HepG2 (cell line): ENCODE results near the gene RINL. TPM values are rescaled to one million over a fixed set of nuclear protein-coding genes. Genes with fewer than 3 reads are reported as not detected.

Experiments used
- ARNTL ChIP-seq: sonication (generic); formaldehyde crosslinking; IDR thresholded peaks from 2 replicates; pipeline ENCODE4 v1.4.0; 2020; ENCODE audit warnings: mild to moderate bottlenecking, missing genetic modification reagents
- CCAR2 ChIP-seq: fragments of 200-400 bp; formaldehyde crosslinking; optimal IDR thresholded peaks from 2 replicates; pipeline ENCODE3; 2018; ENCODE audit warnings: low read depth, mild to moderate bottlenecking, low read length, moderate library complexity
- HOXA9 ChIP-seq: sonication (generic); formaldehyde crosslinking; IDR thresholded peaks from 2 replicates; pipeline ENCODE4 v1.8.1; 2022; ENCODE audit warnings: missing genetic modification reagents, mild to moderate bottlenecking, moderate library complexity, borderline replicate concordance
- MLLT10 ChIP-seq: sonication (generic); formaldehyde crosslinking; IDR thresholded peaks from 2 replicates; pipeline ENCODE4 v1.4.0; 2020; ENCODE audit warnings: missing genetic modification reagents
- MYNN ChIP-seq: sonication (generic); formaldehyde crosslinking; IDR thresholded peaks from 2 replicates; pipeline ENCODE4 v1.4.0; 2020; ENCODE audit warnings: mild to moderate bottlenecking, low read depth, missing genetic modification reagents
- NCOA2 ChIP-seq: sonication (generic); formaldehyde crosslinking; IDR thresholded peaks from 2 replicates; pipeline ENCODE4 v1.8.0; 2022; ENCODE audit warnings: inconsistent platforms
- NR2C2 ChIP-seq: sonication (generic); formaldehyde crosslinking; IDR thresholded peaks from 2 replicates; pipeline ENCODE4 v1.4.0; 2020; ENCODE audit warnings: missing genetic modification reagents, mild to moderate bottlenecking, moderate library complexity, borderline replicate concordance
- PCBP1 ChIP-seq: fragments of 200-400 bp; formaldehyde crosslinking; IDR thresholded peaks from 2 replicates; pipeline ENCODE4 v1.6.1; 2017; ENCODE audit warnings: mild to moderate bottlenecking, low read depth, low read length, borderline replicate concordance
- PTBP1 ChIP-seq: fragments of 200-400 bp; formaldehyde crosslinking; IDR thresholded peaks from 2 replicates; pipeline ENCODE4 v1.6.1; 2018; ENCODE audit warnings: low read length, low read depth; ENCODE audit not compliant: poor library complexity, severe bottlenecking
- RAD21 ChIP-seq: fragments of 450-650 bp; formaldehyde crosslinking; IDR thresholded peaks from 2 replicates; pipeline ENCODE4 v1.5.0; 2020; ENCODE audit warnings: mild to moderate bottlenecking
- RAD51 ChIP-seq: fragments of 450-650 bp; IDR thresholded peaks from 2 replicates; pipeline ENCODE4 v1.6.1; 2016; ENCODE audit warnings: borderline replicate concordance
- SRSF1 ChIP-seq: fragments of 200-400 bp; formaldehyde crosslinking; optimal IDR thresholded peaks from 2 replicates; pipeline ENCODE3; 2017; ENCODE audit warnings: mild to moderate bottlenecking, low read depth, low read length, moderate library complexity
- SRY ChIP-seq: sonication (generic); formaldehyde crosslinking; IDR thresholded peaks from 2 replicates; pipeline ENCODE4 v1.8.0; 2022; ENCODE audit warnings: mild to moderate bottlenecking, missing genetic modification reagents
- STAG1 ChIP-seq: sonication (generic); formaldehyde crosslinking; IDR thresholded peaks from 2 replicates; pipeline ENCODE4 v1.4.0; 2020; ENCODE audit warnings: missing genetic modification reagents
- STAT6 ChIP-seq: sonication (generic); formaldehyde crosslinking; IDR thresholded peaks from 2 replicates; pipeline ENCODE4 v1.4.0; 2020; ENCODE audit warnings: missing genetic modification reagents, mild to moderate bottlenecking, borderline replicate concordance
- TBL1XR1 ChIP-seq: fragments of 150-350 bp; IDR thresholded peaks from 2 replicates; pipeline ENCODE4 v1.6.1; 2014; ENCODE audit warnings: borderline replicate concordance, low read length; ENCODE audit not compliant: partially characterized antibody
- TGIF2 ChIP-seq: IDR thresholded peaks from 2 replicates; pipeline ENCODE4 v1.6.1; 2016; ENCODE audit warnings: control low read depth, missing compliant biosample characterization
- U2AF2 ChIP-seq: fragments of 200-400 bp; formaldehyde crosslinking; IDR thresholded peaks from 2 replicates; pipeline ENCODE4 v1.6.1; 2017; ENCODE audit warnings: low read depth, mild to moderate bottlenecking, low read length
- ZBTB21 ChIP-seq: sonication (generic); formaldehyde crosslinking; IDR thresholded peaks from 2 replicates; pipeline ENCODE4 v1.4.0; 2020; ENCODE audit warnings: missing genetic modification reagents
- ZNF101 ChIP-seq: sonication (generic); formaldehyde crosslinking; IDR thresholded peaks from 2 replicates; pipeline ENCODE4 v1.4.0; 2020; ENCODE audit warnings: mild to moderate bottlenecking, low read depth, missing genetic modification reagents, borderline replicate concordance
- ZNF275 ChIP-seq: sonication (generic); formaldehyde crosslinking; IDR thresholded peaks from 2 replicates; pipeline ENCODE4 v1.8.0; 2022; ENCODE audit warnings: missing genetic modification reagents, mild to moderate bottlenecking, inconsistent platforms, borderline replicate concordance
- ZNF567 ChIP-seq: sonication (generic); formaldehyde crosslinking; IDR thresholded peaks from 2 replicates; pipeline ENCODE4 v1.8.1; 2023; ENCODE audit warnings: mild to moderate bottlenecking, missing genetic modification reagents, borderline replicate concordance
- ZNF704 ChIP-seq: sonication (generic); formaldehyde crosslinking; IDR thresholded peaks from 2 replicates; pipeline ENCODE4 v1.8.1; 2023; ENCODE audit warnings: mild to moderate bottlenecking, inconsistent platforms, moderate library complexity, missing genetic modification reagents, borderline replicate concordance
- ZNF746 ChIP-seq: sonication (generic); formaldehyde crosslinking; IDR thresholded peaks from 2 replicates; pipeline ENCODE4 v1.8.0; 2022; ENCODE audit warnings: mild to moderate bottlenecking, missing genetic modification reagents
- ZNF768 ChIP-seq: sonication (generic); formaldehyde crosslinking; IDR thresholded peaks from 2 replicates; pipeline ENCODE4 v1.4.0; 2020; ENCODE audit warnings: missing genetic modification reagents
- ZNF777 ChIP-seq: sonication (generic); formaldehyde crosslinking; IDR thresholded peaks from 2 replicates; pipeline ENCODE4 v1.4.0; 2020; ENCODE audit warnings: missing genetic modification reagents
- ZSCAN30 ChIP-seq: sonication (generic); formaldehyde crosslinking; IDR thresholded peaks from 2 replicates; pipeline ENCODE4 v1.5.0; 2020; ENCODE audit warnings: mild to moderate bottlenecking, missing genetic modification reagents
- polyA plus RNA-seq, 8 experiments: library from polyadenylated mRNA; depleted of rRNA in 3 of 8; stranded (reverse) in 7 of 8; unstranded in 1 of 8; fragments of >200 nt; fragmentation: Illumina TruSeq in 4 of 8; extraction: Trizol in 4 of 8; gene quantifications; 2 replicates each; pipeline versions ENCODE4 v1.2.1 to v1.2.3, GENCODE V29; 2011 to 2016; ENCODE audit warnings: low read depth in 4 of 8, missing spikeins in 1 of 8, mixed read lengths in 1 of 8; ENCODE audit not compliant: insufficient read depth in 1 of 8
- total RNA-seq, 5 experiments: library from RNA; depleted of rRNA; stranded (reverse); fragments of >200 nt; fragmentation: Illumina TruSeq; extraction: Trizol; gene quantifications; 2 replicates each; pipeline ENCODE4 v1.2.3, GENCODE V29; 2016; ENCODE audit warnings: low read depth in 1 of 5

RINL gene
- total and polyA plus RNA-seq, 2 of the 13 experiments (the other 11 are each of a cell fraction or from before 2014, with no cell fraction given) = 11.4 to 18.0 TPM

GRCh38 chr19:38851622-38852230 is 26.3 kb downstream of the RINL start (continued):
- TF ChIP-seq ZNF777 (CRISPR knock-in tag) (no peak; the same call in 1 of the 2 replicates), HOXA9 (CRISPR knock-in tag) (peak; percentile 57; the same call in 1 of the 2 replicates), SRSF1 (no peak), SRY (CRISPR knock-in tag) (no peak), ZNF704 (no peak), ZSCAN30 (no peak), ZNF275 (CRISPR knock-in tag) (no peak), ZNF768 (CRISPR knock-in tag) (0 out of 2 replicates have a peak, but pooled peaks have one; percentile 47), NR2C2 (CRISPR knock-in tag) (no peak), TGIF2 (CRISPR knock-in tag) (peak; percentile 87), MLLT10 (CRISPR knock-in tag) (no peak), PCBP1 (no peak), RAD21 (CRISPR knock-in tag) (peak; percentile 10; the same call in 1 of the 2 replicates), MYNN (CRISPR knock-in tag) (no peak), TBL1XR1 (peak; percentile 13), STAT6 (CRISPR knock-in tag) (no peak), ZBTB21 (no peak), CCAR2 (no peak), STAG1 (CRISPR knock-in tag) (no peak), RAD51 (peak; percentile 45; the same call in 1 of the 2 replicates), ZNF101 (0 out of 2 replicates have a peak, but pooled peaks have one; percentile 9), PTBP1 (no peak), ZNF567 (CRISPR knock-in tag) (no peak), NCOA2 (CRISPR knock-in tag) (no peak), ZNF746 (CRISPR knock-in tag) (no peak), U2AF2 (no peak), ARNTL (CRISPR knock-in tag) (peak; percentile 98)
